ENCODE results near the gene SNRK.

The SNRK gene

DNA sequence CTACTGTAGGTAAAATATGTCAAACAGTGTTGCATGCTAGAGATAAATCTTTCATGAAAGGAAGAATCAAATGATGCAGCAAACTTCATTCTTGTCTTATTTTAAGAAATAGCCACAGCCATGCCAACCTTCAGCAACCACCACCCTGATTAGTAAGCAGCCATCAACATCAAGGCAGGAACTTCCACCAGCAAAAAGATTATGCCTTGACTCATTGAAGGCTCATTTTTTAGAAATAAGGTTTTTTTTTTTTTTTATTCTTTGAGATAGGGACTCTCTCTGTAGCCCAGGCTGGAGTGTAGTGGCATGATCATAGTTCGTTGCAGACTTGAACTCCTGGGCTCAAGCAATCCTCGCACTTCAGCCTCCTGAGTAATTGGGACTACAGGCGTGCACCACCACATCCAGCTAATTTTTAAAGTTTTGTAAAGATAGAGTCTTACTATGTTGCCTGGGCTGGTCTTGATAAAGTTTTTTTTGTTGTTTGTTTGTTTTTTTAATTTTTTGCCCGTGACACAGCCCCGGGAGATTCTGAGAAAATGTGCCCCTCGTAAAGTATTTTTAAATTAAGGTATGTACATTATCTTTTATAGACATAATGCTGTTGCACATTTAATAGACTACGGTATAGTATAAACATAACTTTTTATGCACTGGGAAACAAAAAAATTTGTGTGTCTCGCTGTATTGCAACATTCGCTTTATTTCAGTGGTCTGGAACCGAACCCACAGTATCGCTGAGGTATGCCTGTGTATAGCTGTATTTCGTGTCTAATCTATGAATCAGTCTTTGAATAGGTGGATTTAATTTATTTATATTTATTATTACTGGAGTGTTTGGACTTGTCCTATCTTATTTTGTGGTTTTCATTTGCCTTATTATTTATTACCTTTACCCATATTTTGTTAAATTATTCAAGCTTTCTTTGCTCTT lies 23.3 kb downstream of the SNRK start:
- no peak for DNase-seq

DNA sequence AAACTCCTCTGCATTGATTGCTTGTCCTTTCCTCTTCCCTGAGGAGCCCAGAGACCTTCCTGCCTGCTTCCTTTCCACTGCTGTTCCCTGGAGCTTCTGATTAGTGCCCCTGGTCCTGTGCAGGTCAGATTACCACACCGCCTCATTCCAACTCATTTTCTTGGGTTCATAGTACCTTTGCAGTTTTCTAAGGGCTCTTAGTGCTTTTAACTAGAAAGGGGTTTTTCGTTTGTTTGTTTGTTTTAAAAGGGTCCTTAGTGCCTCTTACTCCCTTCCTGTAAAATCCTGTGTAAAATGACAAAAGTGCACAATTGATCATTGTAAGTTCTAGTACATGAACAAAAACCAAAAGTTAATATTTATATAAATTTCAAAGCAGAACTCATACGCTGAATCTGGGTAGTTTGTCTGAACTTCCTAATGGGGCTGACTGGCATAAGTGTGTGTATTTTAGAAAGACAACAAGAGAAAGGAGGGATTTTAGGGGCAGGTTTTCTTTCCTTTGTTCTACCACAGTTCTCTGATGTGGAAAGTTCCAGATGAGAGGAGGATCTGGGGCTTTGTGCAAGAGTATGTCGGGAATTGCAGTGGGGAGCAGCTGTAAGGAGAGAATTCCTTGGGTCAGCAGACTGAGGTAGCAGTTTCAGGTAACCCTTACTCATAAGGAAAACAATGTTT lies 30.6 kb downstream of the SNRK start:
- DNase-seq: no peak

DNA sequence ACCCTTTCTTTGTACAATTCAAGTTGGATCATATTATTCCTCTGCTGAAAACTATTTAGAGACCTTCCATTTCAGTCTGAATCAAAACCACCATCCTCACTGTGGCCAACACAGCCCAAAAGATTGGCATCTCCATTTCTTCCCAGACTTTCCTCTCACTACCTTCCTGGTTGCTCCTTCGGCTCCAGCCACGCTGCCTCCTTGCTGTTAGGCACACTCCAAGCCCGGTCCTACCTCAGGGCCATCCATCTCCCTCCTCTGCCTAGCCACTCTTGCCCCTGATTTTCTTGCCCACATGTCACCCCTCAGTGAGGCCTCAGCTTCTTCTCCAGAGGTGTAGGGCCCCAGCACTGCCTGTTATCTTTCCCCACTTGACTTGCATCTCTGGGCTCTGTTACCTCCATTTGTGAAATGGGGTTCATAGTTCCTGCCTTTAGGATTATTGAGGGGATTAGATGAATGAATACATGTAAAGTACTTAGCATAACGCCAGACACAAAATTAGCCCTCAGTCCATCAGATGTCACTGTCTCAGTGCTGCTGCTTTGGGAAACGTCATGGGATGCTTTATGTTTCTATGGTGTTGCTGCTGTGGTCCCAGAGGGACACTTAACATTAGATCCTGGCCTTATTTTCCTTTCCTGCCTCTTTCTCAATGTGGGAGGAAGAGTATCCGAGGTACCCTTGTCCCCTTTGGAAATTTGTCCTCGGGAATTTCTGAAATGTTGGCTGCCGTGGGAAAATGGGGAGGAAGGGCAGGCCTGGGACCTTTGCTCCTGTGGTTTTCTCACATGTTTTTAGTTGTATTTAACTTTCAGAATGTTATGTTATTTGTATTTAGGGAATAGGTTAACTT lies 31.3 kb downstream of the SNRK start:
- no peak for DNase-seq

DNA sequence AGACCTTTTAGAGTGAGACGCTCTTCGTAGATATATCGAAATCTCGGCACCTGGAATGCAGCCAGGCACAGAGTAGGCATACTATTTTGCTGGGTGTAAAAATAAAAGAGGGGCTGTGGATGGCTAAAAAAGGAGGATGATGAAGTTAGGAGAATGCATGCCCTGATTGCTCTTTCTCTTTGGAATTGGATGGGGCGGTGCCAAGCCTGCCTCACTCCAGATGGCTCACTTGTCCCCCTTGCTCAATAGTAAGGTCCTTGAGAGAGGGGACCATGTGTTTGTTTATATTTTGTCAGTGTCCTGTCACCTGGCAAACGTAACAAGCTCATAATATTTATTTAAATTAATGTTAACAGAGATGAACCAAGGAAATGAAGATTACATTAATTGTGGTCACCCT lies 33.0 kb downstream of the SNRK start:
- DNase-seq: no peak

DNA sequence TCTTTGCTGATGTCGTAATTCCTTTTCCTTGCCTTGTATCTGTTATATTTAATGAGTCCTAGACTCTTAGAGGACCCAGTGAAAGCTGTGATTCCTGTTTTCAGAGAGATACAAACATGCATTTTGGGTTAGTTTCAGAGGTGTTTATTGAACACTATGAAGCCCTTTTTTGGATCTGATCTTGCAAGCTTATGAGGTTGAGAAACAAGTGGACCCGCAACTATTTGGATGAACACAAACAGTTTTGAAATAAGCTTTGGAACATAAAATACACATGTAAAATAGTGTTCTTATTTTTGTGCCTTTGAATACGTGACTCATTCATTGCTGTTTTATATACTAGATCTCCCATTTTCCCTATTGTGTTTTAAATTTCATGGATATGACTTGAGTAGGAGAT lies 33.5 kb downstream of the SNRK start:
- no peak for DNase-seq

DNA sequence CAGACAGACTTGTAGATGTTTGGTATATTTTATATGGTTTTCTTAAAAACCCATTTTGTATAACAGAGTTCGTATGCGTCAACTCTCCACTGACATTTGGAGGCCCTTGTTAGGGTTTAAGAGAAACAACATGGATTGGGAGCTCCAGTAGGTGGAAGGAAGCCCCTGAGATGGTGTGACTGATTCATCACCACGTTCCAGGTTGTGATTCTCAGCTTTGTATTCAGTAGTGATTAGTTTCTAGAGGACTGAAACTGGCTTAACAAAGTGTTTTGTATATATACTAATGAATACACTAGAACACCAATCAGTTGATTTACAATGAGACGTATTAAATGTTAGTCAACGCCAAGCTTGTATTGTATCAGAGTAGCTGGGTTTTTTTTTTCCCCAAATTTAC lies 33.9 kb downstream of the SNRK start:
- DNase-seq: no peak

DNA sequence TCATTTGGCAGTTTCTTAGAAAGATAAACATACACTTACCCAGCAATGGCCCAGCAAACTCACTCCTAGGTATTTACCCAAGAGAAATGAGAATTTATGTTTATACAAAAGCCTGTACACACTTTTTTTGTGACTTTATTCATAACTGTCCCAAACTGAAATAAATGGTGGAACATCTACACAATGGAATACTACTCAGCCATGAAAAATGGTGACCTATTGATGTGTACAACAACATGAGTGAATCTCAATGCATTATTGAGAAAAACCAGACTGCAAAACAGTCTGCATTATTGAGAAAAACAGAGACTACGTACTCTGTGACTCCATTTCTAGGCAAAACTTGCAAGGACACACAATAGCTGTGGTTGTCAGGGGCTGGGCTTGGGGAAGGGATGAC lies 37.2 kb downstream of the SNRK start:
- DNase-seq: no peak

DNA sequence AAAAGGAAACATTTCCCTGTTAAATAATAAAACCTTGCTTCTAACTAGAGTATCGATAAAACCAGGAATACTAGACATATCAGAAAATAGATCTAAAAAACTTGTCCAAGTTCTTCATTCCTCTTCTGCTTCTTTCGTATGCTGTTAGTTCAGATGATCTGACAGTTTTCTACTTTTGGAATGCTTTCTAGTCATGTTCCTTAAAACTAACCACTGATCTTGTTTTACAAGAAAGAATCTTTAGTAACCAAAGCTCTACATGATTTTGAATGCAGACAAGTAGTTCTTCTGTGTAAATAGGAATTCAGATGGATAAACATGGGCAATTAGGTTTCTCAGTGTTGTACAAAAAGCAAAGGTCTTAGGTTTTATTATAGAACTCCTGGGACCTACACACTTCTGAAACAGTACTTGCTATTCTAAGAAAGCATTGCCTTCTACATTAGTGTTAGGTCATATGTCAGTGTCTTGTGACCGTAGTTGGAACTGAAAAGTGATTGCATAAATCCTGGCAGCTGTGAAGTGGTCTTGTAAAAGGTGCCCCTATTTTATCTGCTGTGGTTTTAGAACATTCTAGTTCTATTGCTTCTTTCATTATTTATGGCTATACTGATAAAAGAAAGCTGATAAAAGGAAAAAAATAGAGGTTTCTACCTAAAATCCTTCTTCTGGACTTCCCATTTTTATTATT lies 40.7 kb downstream of the SNRK start:
- DNase-seq: no peak

DNA sequence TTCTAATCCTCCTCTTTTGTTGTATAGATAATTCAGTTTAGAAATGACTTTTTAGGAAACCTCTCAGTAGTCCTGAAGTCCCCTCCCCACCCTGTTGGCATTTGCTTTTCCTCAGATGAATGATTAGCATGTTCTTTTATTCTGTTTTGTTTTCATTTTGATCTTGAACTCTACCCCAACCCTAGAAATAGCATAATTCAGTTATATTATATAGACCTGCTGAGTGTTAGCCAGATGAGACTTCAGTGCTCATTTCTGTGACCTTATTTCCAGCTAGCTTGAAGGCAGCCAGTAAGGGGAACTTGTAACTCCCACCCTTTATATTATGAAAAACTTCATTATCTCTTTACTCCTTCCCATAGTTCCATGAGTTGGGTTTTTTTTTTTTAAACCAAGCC lies 41.2 kb downstream of the SNRK start:
- no peak for DNase-seq

DNA sequence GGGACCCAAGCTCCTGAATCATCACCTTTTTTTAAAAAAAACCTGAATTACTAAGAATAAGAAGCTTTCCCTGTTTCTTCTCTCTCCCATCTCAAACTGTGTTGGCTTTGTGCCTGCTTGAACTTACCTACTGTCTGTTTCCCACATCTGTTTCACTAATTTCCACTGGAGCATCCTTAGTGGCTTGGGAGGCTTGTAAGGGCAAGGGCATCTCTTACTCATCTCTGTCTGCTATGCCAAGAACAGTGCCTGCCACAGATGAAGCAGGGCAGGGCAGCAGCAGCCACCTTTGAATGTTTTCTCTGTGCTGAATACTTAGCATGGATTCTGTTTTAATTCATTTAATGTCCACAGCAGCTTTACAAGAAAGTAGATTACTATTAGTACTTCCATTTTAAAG lies 42.3 kb downstream of the SNRK start:
- DNase-seq: no peak

DNA sequence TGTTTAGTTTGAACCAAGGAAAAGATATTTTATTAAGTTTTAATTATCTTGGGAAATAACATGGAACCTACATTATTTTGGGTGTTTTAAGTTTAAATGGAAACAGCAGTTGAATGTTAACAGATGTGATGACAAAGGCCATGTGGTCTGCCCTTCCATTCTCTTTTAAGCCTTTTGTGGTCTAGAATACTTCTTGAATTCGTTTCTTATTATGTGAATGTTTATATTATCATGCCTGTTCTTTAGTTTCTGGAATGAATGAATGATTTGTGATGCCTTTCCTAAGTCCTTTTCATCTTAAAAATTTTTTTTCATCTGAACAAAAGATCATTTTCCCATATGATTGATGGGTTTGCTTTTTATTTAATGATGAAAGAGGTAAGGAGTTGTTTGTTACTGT lies 44.6 kb downstream of the SNRK start:
- peak; percentile 66 for DNase-seq

DNA sequence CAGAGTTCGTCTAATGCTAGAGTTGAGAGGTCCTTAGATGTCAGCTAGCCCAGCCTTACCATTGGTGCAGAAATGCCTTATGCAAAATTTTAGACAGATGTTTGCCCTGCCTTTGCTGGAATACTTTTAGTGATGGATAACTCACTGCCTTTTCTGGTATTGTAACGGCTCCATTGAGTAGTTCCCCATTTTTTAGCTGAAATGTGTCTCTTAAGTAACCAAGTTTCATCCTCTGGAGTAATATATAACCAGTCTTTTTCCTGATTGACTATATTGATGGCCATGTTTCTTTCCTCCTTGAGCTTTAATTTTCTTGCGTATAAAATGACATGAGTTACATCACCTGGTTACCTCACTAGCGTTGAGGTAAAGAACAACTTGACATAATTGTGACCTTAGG lies 45.0 kb downstream of the SNRK start:
- DNase-seq: no peak

DNA sequence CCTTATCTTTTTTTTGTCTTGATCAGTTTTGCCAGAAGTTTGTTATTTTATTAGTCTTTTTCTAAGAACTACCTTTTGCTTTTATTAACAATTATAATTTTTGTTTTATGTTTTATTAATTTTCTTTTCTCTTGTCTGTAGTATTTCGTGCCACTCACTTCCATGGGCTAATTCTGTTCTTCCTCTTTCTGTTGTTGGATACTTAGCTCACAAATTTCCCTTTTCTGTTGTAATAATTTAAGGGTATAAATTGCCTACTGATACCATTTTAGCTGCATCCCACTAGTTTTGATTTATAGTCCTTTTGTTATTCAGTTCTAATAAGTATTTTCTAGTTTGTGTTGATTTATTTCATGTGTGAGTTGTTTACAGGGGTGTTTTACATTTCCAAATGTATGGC lies 48.6 kb downstream of the SNRK start:
- DNase-seq: no peak

DNA sequence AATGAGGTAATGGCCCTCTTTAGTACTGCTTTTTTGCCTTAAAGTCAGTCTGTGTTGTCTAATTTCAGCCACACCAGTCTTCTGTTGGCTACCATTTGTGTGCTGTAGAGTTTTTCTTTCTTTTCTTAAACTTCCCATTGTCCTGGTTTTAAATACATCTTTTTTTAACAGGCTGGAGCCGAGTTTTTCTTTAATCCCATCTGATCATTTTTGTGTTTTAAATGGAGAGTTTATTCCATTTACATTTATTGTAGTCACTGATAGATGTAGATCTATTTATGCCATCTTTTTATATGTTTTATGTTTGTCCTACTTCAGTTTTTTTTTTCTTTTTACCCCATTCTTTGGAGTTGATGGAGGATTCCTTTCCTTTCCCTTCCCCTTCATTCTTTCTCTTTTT lies 49.5 kb downstream of the SNRK start:
- DNase-seq: no peak

DNA sequence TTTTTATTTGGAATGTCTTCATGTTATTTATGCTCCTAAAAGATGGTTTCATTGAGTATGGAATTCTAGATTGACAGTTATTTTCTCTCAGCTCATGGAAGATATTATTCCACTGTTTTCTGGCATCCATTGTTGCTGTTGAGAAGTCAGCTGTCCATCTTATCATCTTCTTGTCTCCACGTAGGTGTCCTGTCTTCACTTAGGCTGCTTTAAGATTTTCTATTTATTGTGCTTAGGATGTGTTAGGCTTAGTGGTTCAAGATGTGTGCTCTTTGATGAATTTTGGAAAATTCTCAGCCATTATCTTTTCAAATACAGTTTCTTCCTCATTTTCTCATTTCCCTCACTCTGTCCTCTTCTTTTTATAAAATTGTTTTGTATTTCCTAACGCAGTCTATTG lies 52.0 kb downstream of the SNRK start:
- no peak for DNase-seq

DNA sequence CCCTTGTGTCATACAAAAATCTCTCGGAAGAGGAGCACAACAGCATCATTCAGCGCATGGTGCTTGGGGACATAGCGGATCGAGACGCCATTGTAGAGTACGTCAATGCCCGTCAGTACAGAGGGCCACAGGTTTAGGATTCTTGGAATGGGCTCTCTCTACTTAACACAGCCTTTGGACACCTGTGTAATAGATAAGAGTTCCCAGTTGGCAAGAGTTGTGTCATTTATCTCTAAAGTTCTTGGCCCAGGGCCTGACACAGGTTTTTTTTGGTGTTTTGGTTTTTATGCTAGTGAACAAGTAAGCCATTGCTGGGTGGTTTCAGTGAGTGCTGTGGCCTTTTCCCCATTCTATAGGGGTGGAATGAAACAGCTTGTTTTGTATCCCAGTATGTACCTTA lies 54.1 kb downstream of the SNRK start:
- DNase-seq: no peak

DNA sequence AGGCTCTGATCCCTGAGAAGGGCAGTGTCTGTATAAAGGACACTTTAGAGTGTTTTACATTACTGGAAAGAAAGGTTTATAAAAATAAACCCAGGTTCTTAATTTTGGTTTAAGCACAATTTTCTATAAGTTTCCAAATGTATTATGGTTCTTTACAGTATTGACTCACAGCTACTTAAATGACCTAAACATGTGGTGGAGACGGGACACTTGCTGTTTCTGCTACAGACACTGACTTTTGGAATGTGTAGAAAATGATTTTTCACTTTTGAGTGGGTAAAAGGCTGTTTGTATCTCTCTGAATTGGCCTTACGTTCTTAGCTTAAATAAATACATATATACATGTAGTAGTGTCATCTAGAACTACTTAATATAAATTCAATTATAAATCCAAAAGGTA lies 55.4 kb downstream of the SNRK start:
- no peak for DNase-seq

DNA sequence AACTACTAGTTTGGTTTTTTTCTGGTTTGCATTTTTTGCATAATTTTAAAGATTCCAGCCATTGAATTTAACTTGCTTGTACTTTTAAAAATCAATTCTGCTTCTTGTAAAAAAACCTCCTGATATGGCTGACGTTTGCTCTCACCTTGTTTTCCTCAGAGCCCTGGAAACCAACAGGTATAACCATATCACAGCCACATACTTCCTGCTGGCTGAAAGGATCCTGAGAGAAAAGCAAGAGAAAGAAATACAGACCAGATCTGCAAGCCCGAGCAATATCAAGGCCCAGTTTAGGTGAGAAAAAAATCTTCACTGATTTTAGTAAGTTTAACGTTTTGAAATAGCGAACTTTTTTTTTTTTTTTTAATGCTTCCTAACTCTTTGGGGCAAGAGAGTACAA lies 56.8 kb downstream of the SNRK start:
- no peak for DNase-seq

DNA sequence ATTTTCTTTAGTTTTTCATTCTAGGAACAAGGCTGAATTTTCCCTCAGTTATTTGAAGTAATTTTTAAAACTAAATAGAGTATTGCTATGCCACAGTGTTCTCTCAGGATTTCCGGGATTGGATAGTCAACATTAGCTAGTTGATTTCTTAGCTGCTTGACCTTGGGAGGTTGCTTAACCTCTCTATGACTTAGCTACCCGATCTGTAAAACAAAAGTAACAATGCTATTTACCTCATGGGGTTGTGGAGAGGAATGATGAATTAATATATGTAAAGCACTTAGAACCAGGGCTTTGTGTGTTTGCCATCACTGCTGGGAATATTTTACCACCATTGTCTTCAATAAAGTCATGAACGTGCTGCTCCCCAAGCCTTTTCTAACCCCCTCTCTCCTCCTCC lies 57.5 kb downstream of the SNRK start:
- no peak for DNase-seq

DNA sequence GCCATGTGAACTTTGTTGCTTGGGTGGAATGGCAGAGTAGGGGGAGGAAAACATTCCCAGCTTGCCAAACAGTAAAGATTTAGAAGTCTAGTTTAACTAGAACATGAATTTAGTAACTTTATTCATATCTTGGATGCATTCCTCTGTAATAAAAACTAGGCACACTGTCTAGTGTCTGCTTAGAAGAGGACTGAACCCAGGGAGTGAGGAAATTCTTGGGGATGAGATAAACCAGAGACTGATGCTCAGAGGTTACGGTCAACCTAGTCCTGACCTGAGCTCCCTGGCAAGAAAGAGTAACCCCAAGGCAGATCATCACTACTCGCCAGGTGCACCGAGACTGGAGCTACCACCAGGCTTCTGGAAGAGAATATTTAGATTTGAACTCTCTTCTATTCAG lies 58.2 kb downstream of the SNRK start:
- DNase-seq: no peak

DNA sequence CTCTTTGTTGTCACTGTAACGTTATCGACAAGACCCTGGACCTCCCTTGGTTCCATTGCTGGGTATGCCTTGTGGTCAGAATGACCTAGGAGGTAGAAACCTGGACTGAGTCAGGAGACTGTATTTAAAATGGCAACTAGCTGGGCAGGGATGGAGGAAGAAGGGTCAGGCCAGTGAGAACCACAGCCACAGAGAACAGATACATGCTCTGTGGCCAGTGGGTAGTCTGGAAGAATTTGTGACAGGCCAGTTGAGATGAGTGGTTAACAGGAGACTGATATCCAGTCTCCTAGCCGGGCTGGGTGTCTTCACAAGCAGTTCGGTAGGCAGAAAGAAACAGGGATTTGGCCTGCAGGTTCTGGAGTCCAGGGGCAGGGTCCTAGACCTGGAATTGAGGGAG lies 58.9 kb downstream of the SNRK start:
- no peak for DNase-seq

DNA sequence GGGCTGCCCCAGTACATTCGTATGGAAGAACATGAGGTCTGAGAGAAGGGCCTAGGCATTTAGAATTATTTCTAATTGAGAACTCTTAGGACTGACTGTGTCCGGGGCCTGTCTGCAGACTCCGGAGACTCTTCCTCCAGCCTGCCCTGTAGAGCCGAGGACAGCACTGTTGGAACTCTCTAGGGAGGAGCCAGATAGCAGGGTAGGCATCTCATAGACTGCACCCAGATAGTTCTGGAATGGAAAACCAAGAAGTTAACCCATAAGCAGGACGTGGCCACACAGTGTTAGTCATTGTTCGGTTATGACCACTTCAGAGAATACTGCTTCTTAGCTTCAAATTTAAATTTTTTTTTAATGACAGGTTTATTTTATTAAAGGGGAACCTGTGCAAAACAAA lies 59.5 kb downstream of the SNRK start:
- peak; percentile 47 for DNase-seq

Measured in fibroblast of skin of abdomen (primary cell).